GM19240 (cell line): Measurements from ENCODE around the gene LUZP2.

Experiments
- DNase-seq: peaks from one replicate; pipeline ENCODE4 v3.0.0; 2011; ENCODE audit warnings: low spot score; ENCODE audit not compliant: insufficient read length

Gene LUZP2

DNA sequence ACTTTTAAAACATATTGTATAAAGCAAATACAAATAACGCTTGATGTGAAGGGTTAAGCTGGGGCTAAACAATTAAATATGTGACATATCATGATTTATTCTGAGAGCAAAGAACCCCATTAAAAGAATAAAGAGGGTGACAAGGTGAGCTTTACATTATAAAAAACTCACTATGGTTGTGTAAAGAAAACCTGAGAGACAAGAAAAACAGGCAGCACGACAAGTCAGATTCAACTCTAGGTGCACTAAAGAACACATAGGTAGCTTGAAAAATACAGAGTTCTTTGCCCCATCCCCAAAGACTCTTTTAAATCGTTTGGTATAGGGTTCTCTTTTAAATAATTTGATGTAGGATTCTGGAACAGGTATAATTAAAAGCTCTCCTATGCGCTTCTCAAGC lies 63.5 kb downstream of the LUZP2 start:
- no peak for DNase-seq

DNA sequence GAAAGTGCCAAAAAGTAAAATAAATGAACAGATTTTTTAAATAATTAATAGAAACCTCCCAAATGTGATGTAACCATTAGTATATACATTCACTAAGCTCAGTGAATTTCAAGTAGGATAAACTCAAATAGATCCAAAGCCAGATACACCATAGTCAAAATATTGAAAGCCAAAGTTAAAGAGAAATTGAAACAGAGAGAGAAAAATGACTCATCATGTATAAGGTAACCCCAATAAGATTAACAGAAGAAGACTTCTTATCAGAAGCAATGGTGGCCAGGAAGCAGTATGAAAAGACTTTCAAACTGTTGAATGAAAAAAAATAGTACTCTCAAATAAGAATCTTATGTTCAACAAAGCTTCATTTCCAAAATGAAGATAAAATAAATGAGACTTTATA lies 70.5 kb downstream of the LUZP2 start:
- DNase-seq: no peak

DNA sequence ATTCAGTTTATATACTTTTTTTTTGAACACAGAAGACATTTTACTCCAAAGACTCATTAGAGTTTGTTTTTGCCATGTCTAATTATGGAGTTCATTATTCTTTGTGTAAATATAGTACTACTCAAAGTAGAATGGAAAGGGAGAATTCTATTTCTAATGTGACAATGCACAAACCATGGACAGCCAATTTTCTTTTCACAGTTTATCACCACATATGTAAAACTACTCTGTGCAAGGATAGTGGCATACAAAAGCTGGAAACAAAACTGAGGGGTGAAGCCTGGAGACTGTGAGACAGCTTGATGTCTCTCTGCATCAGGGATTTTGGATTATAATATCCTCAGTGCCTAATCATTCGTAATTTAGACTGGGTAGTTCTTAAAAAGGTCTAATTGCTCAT lies 75.5 kb downstream of the LUZP2 start:
- no peak for DNase-seq

DNA sequence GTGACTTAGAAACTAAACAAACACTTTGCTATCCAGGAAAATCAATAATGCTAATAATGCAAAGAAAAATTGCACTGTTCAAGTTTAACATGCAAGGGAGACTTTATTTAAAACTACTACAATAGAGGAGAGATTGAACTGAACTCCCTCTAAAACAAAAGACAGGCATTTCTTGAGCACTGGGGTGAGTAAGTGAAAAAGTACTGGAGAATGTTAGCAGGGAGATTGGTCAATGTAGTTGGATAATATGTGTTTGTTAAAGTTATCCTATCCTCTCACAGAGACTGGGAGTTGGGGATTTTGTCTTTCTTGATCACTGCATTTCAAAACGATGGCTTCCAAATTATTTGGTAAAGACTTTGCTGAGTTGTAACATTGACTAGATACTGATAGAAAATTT lies 77.6 kb downstream of the LUZP2 start:
- DNase-seq: no peak

DNA sequence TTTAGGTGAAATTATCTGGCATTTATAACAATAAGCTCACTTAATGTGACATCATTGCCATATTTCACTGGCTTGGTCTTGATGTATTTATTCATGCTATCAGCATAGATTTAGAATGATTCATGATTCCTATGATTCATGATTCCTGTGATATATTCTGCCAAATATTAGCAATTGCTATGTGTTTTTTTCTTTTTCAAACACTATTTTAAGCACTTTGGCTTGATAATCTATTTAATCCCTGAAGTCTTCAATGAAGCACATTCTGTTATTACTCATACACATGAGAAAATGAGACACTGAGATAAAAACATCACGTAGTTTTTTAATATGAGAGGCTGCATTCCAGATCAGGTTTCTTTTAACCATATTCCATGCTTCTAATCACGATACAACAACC lies 78.5 kb downstream of the LUZP2 start:
- no peak for DNase-seq

DNA sequence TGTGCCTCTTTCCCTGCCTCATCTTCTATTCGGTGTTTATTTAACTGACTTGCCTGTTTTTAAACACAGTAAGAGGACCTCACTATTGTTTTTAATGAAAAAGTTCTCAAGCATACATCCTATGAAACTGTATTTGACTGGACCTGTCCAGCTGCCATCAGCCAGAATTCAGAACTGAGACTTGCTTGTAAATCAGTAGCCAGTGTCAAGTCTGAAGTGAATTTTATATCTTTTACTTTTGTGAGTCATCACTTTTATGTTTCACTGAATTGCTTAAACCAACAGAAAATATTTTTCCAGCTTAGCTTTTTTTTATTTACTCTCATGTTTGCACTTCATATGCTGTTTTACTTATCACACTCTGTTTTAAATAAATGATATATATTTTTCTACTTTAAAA lies 88.3 kb downstream of the LUZP2 start:
- no peak for DNase-seq

DNA sequence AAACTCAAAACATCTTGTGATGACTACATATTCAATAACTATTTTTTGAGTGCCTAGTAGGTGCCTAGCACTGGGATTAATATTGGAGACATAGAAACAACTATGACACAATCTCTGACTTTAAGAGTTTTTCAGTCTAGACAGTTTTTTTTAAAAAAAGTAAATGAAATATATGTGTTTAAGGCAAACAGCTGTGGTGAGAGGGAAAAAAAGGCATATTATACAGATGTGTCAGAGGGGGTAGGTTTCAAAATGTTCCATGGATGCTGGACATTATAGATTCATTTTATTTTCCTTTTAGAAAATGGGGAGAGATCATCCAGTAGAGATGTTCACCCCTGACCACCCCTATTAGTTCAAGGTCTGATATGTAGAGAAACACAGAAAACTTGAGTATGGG lies 90.8 kb downstream of the LUZP2 start:
- DNase-seq: no peak

DNA sequence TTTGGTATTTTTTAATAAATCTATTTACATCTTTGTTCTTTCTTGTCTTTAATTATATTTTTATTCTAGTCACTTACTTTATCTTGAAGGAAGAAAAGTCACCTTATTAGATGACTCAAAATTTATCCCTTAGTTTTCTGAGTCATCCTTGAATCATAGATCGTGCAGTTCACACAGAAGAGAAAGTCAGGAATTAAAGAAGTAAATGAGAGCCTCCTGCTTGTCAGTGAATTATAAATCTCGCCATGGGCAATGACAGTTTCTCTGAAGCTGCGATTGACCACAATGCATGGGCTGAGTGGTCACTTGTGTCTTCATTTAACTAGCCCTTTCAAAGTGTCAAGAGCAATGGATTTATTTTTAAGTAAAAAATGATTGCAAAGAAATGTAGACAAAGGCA lies 91.2 kb downstream of the LUZP2 start:
- no peak for DNase-seq

DNA sequence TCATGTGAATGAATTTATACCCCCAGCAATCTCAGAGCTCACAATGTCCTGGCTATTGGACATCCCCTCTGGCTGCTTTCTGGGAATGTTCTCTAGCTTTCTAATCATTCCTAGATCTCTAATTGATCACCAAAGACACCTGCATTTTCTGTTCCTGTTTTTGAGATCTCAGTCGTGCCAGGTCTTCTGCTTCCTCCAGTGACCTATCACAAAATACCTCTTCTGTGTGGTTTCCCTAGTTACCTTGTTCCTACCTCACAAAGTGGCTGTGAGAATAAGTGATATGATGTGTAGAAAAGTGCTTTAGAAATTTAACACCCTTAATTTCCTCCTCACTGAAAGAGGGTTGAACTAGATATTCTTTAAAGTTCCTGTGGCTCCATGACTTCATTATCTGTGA lies 92.2 kb downstream of the LUZP2 start:
- DNase-seq: no peak

DNA sequence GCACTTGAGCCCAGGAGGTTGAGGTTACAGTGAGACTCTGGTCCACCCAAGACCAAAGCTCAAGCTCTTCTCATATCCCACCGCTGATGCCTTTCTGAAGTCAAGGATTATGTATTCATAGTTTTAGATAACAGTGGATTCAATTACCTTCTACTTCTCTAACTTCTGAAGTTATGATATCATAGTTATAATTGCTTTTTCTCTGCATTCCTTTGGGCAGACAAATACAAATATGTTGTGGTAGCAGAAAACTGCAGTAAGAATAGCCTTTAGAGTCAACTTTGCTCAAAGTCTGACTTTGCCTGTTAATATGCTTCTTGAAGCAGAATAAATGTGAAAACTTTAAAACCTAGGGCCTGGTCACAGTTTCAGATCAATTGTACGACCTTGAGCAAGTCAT lies 94.4 kb downstream of the LUZP2 start:
- DNase-seq: no peak

DNA sequence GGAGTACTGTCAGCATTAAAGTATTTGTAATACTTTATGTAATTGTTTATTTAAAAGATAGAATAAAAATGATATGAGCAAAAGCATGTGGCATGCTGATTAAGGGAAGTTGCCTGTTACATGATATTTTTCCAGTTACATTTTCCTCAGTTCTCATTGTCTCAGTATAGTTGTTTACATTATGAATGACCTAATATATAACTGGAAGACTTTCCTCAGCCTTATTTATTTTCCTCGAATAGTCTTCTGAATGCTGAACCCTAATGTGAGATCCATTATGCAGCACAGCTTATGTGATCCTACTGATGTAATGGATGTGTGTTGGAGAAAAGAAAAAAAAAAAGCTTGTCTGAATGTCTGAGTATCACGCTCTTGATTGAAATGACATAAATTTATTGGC lies 95.5 kb downstream of the LUZP2 start:
- DNase-seq: no peak

DNA sequence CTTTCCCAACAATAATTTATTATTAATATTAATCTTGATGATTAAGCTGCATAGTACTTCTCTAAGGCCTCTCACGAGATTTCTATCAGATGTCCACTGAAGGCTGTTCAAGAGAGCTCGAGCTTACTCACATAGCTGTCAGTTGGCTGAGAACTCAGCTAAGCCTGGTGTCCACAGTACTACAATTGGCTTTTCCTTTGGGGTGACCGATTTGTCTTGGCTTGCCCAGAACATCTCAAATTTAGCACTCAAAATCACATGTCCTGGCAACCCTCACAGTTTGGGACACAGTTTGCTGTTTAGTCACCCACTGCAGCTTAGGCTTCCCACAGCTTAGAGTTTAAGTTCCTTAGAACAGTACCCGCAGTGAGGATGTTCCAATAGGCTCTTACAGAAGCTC lies 96.5 kb downstream of the LUZP2 start:
- no peak for DNase-seq

DNA sequence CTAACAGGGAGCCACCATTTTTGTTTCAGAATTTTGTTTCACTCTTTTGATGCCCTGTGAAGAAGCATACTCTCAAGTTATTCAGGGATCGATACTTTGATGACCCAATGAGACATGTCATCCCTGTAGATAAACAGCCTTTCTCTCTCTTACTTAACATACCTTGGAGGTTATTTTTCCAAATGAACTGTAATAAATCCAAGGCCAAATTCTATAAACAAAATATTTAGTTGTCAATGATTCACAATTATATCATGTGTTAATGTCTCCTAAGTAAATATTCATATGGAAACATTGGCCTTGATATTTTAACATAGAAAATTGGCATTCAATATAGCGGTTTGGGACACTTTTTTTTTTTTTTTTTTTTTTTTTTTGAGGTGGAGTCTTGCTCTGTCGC lies 97.5 kb downstream of the LUZP2 start:
- no peak for DNase-seq

DNA sequence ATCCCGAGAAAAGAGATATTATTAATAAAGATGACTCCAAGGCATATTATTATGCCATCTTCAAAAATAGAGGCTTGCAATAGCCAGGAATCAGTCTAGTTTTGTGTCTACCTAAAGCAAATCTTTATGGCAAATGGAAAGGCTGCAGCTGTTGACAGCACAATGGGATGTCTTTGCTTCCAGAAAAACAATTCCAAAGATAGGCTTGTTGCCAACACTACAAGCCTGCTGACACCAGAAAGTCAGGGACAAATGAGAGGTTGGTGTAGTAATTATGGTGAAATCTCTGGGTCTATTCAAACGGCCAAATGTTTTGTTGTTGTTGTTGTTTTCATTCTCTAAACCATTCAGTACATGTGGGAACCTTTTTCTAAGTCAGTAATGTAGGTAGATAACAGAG lies 101.8 kb downstream of the LUZP2 start:
- no peak for DNase-seq

DNA sequence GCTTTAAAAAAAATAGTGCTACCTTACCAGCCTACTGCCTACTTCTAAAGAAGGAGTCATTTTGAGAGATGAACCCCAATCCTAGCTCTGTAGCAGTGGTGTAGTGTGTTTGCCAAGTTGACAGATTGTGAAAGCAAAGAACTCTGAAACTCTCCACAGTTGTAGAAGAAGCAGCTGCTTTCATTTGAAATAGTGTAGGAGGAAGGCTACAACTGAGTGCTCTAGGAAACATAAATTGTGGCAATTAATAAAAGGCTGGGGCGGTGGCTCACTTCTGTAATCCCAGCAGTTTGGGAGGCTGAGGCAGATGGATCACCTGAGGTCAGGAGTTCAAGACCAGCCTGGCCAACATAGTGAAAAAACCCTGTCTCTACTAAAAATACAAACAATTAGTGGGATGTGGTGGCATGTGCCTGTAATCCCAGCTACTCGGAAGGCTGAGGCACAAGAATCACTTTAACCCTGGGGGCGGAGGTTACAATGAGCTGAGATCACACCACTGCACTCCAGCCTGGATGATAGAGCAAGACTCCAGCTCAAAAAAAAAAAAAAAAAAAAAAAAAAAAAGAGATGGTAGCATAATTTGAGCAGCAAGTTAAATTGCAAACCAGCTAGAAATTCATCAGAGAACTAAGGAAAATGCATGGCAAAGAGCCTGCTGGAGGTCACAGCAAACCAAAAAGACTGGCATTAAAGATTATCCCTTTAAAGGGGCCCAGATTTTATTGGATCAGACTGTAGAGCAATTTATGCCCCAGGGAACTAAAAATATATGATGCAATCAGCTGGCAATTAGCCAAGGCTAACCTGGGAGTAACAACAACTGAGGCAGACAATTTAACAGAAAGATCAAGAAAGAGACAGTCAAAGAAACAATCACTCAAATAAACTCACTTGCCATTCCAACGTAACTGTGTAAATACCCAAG lies 112.6 kb downstream of the LUZP2 start:
- DNase-seq: no peak

DNA sequence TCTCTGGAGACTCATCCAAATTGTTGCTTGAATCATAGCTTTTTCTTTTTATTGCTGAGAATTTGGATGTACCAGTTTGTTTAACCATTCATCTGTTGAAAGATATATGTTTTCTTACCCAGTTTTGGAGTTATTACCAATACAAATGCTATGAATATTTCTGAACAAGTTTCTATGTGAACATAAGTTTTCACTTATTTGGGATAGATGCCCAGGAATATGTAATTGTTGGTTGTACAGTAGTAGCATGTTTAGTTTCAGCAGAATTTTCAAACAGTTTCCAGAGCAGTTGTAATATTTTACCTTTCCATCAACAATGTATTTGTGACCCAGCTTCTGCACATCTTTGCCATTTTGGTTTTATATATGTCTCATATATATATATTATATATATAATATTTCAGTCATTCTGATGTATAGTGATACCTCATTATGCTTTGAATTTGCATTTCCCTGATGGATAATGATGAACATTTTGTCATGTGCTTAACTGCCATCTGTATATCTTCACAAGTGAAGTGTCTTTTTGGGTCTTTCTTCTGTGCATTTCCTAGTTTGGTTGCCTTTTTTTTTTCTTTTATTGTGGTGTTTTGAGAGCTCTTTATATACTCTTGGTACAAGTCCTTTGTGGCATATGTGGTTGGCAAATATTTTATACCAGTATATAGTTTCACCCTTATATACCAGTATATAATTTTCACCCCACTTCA lies 118.8 kb downstream of the LUZP2 start:
- DNase-seq: no peak

DNA sequence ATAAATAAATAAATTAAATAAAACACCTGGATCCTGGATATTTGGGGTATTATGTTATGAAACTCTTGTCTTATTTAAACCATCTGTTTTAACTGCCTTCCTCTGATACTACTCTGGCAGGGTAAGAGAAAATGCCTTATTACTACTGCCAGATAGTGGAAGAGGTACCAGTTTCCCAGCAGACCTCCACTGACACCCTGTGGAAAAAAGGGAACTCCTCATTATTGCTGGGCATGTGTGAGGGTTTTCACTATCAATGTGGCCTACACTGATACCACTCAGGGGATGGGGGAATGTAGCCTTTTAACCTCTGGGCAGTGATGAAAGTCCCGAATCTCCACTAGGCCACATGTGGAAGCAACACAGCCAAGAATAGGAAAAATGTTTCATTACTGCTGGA lies 121.0 kb downstream of the LUZP2 start:
- DNase-seq: no peak

DNA sequence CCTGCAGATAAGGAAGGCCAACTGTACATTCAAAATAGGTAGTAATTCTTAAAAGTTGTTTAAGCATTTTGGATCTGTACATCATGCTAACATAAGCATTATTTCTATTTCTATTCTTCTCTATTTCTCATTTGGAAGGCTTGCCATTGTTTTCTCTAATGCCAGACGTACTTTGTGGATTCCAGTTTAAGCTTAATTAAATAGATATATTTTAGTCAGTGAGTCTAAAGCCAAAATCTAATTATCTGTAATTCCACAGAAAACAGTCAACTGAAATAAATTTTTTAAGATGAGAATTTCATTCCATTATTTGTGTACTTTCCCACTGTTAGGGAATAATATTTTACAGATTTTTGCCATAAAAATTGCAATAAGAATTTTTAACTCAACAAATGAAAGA lies 123.0 kb downstream of the LUZP2 start:
- DNase-seq: no peak

DNA sequence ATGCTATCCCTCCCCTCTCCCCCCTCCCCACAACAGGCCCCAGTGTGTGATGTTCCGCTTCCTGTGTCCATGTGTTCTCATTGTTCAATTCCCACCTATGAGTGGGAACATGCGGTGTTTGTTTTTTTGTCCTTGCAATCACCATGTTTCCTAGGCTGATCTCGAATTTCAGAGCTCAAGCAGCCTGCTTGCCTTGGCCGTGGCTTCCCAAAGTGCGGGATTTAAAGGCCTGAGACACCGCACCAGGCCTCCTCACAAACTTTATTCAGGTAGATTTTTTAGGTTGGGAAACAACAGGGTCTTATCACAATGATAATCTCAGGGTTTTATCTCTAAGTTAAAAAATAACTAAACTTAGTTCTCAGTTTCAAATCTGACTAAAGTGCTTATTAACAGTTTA lies 125.4 kb downstream of the LUZP2 start:
- DNase-seq: no peak

DNA sequence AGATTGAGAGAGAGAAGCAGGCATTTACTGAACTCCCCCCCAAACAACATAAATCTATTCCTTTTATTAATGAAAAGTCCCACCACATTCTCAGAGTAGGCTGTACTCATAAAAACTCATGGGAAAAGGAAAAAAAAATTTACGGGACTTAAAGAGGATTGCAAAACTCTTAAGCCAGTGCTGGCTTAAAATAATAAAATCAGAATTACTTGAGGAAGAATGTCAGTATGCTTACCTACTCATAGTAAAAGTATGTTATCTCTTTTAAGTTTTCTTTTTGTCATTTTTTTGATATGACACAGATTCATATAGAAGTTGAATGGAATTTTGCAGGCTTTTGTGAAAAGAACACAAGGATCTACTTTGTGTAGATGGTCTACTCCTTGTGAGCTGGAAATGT lies 126.3 kb downstream of the LUZP2 start:
- no peak for DNase-seq

DNA sequence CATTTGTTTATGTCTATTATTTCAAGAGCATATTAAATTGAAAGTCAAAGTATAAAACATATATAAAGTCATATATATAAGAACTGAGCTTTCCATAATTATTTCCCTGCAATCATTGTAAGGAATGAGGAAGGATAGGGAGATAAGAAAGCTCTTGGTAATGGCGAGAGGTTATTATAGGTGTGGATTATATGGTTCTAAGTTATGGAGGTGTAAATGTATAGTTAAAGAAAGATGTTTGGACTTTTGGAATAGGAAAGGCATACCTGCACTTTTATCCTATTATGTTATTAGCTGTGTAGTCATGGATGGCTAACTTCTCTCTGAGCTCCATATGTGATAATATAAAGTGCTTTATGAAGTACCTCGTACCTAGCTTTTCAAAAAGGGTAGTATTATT lies 127.6 kb downstream of the LUZP2 start:
- no peak for DNase-seq

DNA sequence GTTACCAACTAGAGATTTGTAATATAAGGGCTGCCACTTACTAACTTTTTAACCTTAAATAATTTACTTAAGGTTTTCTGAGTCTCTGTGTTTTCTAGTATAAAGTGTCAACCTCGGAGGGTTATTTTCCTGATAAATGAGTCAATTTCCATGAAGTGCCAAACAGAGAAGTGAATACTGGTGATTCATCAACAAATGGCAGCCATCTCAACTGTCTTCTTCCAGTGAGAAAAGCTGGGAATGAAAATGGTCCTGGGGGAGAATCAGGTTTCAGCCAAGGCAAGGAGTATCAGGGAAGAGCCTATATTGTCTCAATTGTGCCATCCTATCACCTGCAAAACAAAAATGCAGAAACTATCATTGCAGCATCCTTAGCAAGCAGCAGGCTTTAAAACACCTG lies 129.1 kb downstream of the LUZP2 start:
- DNase-seq: no peak

DNA sequence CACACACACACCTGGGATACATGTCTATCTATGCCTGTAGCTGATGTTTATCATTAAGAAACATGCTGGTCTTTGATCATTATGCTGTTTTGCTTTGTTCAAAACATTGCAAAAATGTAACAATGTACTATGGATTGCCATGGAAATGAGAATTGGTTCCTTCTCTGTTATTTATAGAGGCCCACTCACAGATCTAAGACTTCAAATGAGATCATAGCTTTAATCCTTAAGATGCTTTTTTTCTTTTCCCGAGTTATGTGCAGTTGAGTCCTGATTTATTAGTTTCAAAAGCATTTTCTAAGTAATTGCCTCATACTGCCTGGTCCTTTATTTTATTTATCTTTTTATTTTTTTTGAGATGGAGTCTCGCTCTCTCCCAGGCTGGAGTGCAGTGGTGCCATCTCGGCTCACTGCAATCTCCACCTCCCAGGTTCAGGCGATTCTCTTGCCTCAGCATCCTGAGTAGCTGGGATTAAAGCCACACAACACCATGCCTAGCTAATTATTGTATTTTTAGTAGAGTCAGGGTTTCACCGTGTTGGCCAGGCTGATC lies 131.4 kb downstream of the LUZP2 start:
- DNase-seq: no peak
